ENCODE measurements around the gene MOB2.

MOB2 gene

GRCh38 chr11:1494650-1495049, 8.1 kb upstream of the MOB2 start:
- H3K36me3 ChIP-seq (replicated peaks) = no peaks in the 10 kb centered on the region
- H3K27ac ChIP-seq = no peak overlapping the region
- H3K27me3 ChIP-seq (replicated peaks) = no peaks in the 10 kb centered on the region
- no peak for DNase-seq
- in situ Hi-C loops (cut with HindIII; ENCODE audit: low pct_ligation_motif_present, low sequenced_read_pairs) = no loop called here
- TF ChIP-seq CTCF (IDR thresholded peaks at IDR 0.05; ENCODE audit: low read depth, low read length, missing control alignments) = no peak
- no peak overlapping the region for H3K4me3 ChIP-seq (ENCODE audit: low read depth, low read length)

- no peak for TF ChIP-seq CTCF (IDR thresholded peaks at IDR 0.05; ENCODE audit: low read depth, low read length, missing control alignments)
- no peak for DNase-seq
- no peaks in the 10 kb centered on the region for H3K27me3 ChIP-seq (replicated peaks)
- in situ Hi-C loops (cut with HindIII; ENCODE audit: low pct_ligation_motif_present, low sequenced_read_pairs) = no loop called here
- no peak overlapping the region for H3K27ac ChIP-seq
- no peaks in the 10 kb centered on the region for H3K36me3 ChIP-seq (replicated peaks)
- no peak overlapping the region for H3K4me3 ChIP-seq (ENCODE audit: low read depth, low read length)
Observed at GRCh38 chr11:1493650-1494244, 7.2 kb upstream of the MOB2 start.

DNA sequence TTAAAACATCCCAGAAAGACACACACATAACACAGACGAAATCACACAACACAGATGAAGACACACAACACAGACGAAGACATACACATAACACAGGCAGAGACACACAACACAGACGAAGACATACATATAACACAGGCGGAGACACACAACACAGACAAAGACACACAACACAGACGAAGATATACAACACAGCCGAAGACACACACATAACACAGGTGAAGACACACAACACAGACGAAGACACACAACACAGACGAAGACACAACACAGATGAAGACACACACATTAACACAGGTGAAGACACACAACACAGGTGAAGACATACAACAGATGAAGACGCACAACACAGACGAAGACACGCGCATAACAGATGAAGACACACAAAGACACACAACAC, 4.8 kb upstream of the MOB2 start:
- Histone ChIP-seq H3K27me3 (replicated peaks) (no peaks in the 10 kb centered on the region), H3K36me3 (replicated peaks) (no peaks in the 10 kb centered on the region), H3K27ac (no peak overlapping the region), H3K4me3 (ENCODE audit: low read depth, low read length) (no peak overlapping the region)
- TF ChIP-seq CTCF (IDR thresholded peaks at IDR 0.05; ENCODE audit: low read depth, low read length, missing control alignments) = no peak
- DNase-seq = no peak
- in situ Hi-C loops (cut with HindIII; ENCODE audit: low pct_ligation_motif_present, low sequenced_read_pairs) = no loop called here

DNA sequence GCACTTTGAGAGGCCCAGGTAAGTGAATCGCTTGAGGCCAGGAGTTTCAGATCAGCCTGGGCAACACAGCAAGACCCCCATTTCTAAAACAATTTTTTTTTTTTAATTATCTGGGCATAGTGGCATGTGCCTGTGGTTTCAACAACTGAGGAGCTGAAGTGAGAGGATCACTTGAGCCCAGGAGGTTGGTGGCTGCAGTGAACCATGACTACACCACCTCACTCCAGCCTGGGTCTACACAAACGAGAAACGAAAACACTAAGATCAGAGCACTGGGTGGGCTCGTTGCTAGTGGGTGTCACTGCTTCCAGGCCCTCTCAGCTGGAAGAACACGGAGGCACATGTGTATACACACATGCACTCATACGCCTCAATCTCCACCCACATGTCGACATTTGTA, 4.1 kb upstream of the MOB2 start:
- Histone ChIP-seq H3K27ac (no peak overlapping the region), H3K36me3 (replicated peaks) (no peaks in the 10 kb centered on the region), H3K4me3 (ENCODE audit: low read depth, low read length) (no peak overlapping the region), H3K27me3 (replicated peaks) (no peaks in the 10 kb centered on the region)
- in situ Hi-C loops (cut with HindIII; ENCODE audit: low pct_ligation_motif_present, low sequenced_read_pairs) = no loop called here
- DNase-seq = no peak
- no peak for TF ChIP-seq CTCF (IDR thresholded peaks at IDR 0.05; ENCODE audit: low read depth, low read length, missing control alignments)

GRCh38 chr11:1488575-1489180, 2.1 kb upstream of the MOB2 start:
- in situ Hi-C loops (cut with HindIII; ENCODE audit: low pct_ligation_motif_present, low sequenced_read_pairs) = no loop called here
- Histone ChIP-seq H3K36me3 (replicated peaks) (no peaks in the 10 kb centered on the region), H3K4me3 (ENCODE audit: low read depth, low read length) (no peak overlapping the region), H3K27me3 (replicated peaks) (no peaks in the 10 kb centered on the region), H3K27ac (no peak overlapping the region)
- TF ChIP-seq CTCF (IDR thresholded peaks at IDR 0.05; ENCODE audit: low read depth, low read length, missing control alignments) = no peak
- DNase-seq = no peak
